HG02981 (cell line): ENCODE measurements around the gene FUT3.
"Not testable (repeated sequence)": the region's sequence is repeated elsewhere in the genome, so short reads cannot be mapped to it uniquely, and the experiment has no call there.

ENCODE experiments used
- ATAC-seq: cut with Tn5 transposase; IDR thresholded peaks from one replicate; pipeline ENCODE4 v1.9.1; 2021; ENCODE audit warnings: mild to moderate bottlenecking, moderate library complexity; ENCODE audit not compliant: unreplicated experiment

The FUT3 gene

DNA sequence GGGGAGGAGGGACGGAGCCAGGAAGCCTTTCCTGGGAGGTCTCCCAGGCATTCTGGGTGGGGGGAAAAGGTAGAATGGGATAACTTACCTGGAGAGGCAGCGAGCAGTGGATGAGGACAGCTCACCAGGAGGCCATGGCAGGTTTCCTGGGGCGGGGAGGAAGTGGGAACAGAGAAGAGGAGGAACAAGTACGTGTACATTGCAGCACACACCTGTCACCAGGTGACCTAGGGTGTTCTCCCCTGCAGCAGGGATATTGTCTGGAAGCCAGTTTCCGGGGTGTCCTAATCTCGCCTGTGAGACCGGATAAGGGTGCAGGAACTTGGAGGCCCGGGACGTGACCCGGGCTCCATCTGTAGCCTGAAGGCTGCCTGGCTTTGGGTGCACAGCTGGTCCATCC lies at the start of gene FUT3:
TSS of gene FUT3 (minus strand) at position 148 of the 400 bp plus-strand sequence.
- no peak for ATAC-seq

GRCh38 chr19:5900976-5901375 lies 49.7 kb upstream of the FUT3 start:
- no peak for ATAC-seq

- no peak for ATAC-seq
Measured at GRCh38 chr19:5899728-5900526, 48.7 kb upstream of the FUT3 start.

GRCh38 chr19:5897189-5897969 lies 46.1 kb upstream of the FUT3 start:
- ATAC-seq: no peak

- no peak for ATAC-seq
Measured at GRCh38 chr19:5896365-5897076, 45.3 kb upstream of the FUT3 start.

GRCh38 chr19:5895890-5896289 lies 44.6 kb upstream of the FUT3 start:
- no peak for ATAC-seq

GRCh38 chr19:5895409-5895808 lies 44.2 kb upstream of the FUT3 start:
- ATAC-seq: no peak

DNA sequence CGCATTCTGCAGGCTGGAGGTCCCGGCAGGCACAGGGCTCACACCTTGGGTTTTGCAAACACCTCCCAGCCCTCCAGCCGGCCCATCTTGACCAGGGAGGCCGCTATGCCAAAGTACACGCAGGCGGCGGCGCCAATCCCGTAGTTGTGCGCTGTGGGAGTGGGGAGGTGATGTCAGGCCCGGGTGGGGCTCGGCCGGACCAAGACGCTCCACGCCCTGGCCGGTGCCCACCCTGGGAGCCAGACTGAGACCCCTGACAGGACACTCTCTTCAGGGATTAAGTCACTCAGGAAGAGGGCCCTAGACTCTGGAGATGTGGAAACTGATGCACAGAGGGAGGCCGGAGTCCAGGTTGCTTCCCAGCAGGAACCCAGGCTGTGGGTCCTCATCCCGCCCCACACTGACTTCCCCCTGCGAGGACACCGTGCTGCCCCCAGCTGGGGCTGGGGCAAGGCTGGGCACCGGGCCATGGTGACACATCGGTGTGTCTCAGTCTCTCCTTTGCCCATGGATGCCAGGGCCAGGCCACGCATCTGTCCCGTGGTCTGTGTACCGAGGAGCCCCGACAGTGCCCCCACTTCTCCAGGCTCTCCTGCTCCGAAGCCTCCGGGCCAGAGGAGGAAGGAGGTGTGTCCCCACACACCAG lies 43.6 kb upstream of the FUT3 start:
- no peak for ATAC-seq

DNA sequence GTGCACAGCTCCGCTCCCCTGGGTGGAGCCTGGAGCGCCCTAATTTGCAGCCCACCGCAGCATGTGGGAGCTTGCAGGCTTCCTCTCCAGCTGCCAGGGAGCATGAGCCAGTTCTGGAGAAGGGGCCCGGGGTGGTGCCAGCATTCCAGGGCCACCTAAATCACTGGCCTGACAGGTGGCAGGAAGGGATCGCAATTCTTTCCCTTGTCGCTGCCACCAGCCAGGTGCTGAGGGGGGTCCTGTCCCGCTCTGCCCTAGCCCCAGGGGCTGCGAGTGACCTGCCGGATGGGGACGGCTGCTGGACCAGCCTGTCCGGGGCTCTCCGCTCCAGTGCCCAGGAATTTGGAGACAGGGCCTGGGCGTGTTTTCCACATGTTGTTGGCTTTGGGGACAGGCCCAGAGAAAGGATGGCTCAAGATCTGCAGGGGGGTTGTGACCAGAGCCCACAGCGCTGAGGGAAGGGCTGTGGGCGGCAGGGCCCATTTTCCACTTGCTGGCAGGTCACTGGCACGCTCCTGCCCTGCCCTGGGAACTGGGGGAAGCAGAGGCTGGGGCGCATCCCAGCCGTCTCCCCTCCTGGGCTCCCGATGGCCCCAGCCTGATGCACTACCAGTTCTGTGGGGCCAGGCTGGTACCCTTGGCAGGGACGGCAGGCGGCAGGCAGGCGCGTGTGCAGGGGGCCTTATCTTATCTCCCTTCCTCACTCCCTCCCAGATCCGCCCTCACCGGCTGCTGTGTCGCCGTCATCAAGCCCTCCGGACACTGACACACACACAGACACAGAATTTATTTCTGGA lies 42.9 kb upstream of the FUT3 start:
- no peak for ATAC-seq

DNA sequence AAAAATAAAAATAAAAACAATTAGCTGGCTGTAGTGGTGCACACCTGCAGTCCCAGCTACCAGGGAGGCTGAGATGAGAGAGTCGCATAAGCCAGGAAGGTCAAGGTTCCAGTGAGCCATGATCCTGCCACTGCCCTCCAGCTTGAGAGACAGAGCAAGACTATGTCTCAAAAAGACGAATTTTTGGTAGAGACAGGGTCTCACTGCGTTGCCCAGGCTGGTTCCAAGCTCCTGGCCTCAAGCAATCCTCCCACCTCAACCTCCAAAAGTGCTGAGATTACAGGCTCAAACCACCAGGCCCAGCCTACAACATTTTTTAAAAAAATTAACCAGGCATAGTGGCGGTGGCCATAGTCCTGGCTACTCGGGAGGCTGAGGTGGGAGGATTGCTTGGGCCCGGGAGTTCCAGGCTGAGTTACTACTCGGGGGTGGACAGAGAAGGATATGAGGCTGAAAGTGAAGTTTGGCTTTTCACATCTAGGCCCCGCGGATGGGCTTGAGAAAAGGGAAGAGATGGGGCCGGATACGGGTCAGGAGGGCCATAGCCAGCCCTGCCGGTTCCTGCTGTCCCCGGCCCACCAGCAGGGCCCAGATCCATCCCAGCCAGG lies 42.2 kb upstream of the FUT3 start:
- no peak for ATAC-seq

- ATAC-seq: no peak
Measured at GRCh38 chr19:5892772-5893275, 41.6 kb upstream of the FUT3 start.

DNA sequence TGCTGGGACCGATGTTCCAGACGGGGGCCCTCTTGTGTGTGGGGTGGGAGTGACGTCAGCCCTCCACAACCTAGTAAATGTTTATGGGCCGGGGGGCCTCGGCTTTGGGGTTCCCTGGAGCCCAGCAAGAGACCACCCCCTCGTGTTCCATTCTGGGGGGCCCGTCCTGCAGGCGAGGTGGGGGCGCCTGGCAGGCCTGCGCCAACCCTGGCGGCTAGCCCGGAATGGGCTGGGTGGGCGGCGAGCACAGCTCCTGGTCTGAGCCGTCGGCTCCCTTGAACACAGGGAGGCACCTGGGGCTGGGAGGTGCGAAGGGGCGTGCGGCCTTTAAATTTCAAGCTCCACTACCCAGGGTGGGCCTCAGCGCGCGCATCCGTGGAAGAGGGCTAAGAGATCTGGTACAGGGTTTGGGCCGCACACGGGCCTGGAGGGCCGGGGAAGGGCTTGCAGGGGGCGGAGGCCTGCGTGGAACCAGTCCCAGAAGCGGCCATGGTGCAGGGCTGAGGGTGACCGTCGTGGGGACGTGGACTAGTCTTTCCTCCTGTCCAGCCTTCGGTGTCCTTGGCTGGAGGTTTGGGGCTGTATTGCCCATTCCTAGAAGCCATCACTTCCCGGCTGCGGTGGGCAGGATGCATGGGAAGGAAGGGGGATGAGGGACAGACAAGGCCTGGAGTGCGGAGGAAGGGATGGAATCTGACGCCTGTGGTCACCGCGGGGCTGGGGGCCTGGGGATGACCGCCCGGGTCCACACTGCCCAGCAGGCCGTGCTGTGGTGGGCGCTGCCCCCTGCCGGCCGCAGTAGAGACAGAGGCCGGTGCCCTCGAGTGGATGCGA lies 40.9 kb upstream of the FUT3 start:
- ATAC-seq: no peak

GRCh38 chr19:5891572-5891937 lies 40.3 kb upstream of the FUT3 start:
- no peak for ATAC-seq

DNA sequence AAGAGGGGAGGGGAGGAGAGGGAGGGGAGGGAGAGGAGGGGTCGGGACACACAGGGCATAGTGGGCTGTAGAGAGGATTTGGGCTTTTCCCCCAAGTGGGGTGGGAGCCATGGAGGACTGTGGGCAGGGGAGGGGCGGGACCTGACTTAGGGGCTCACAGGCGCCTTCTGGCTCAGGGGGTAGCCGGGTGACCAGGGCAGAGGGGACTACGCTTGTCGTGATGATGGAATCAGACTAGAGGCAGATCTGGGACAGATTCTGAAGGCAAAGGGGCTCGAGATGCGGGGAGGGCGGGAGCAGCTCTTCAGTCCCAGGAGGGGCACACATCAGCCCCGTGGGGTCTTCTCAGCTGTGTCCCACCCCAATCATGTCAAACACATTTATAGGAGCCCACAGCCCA lies 38.9 kb upstream of the FUT3 start:
- ATAC-seq: no peak

- ATAC-seq: no peak
Measured at GRCh38 chr19:5889288-5889971, 38.2 kb upstream of the FUT3 start.

GRCh38 chr19:5884065-5884811 lies 33.0 kb upstream of the FUT3 start:
- not testable (repeated sequence) for ATAC-seq

DNA sequence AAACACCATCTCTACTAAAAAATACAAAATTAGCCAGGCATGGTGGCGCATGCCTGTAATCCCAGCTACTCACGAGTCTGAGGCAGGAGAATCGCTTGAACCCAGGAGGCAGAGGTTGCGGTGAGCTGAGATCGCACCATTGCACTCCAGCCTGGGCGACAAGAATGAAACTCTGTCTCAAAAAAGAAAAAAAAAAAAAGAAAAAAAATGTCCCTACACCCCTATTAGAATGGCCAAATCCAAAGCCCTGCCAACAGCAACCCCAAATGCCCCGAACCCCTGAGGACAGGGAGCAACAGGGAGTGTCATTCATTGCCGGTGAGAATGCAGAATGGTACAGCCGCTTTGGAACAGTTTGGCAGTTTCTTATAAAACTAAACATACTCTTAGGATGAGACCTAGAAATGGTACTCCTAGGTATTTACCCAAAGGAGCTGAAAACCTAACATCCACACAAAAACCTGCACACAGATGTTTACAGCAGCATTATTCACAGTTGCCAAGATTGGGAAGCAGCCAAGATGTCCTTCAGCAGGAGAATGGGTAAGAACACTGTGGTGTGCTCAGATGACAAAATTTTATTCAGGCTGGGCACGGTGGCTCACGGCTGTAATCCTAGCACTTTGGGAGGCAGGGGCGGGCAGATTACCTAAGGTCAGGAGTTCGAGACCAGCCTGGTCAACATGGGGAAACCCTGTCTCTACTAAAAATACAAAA lies 32.1 kb upstream of the FUT3 start:
- ATAC-seq: not testable (repeated sequence)
